Measurements from ENCODE around the gene LRRD1. TPM values are rescaled to one million over a fixed set of nuclear protein-coding genes. Genes with fewer than 3 reads are reported as not detected.
A peak's percentile ranks its signal among the peaks of the same experiment; 100 is the strongest.

The LRRD1 gene
- total and polyA plus RNA-seq, 2 of the 13 experiments (the other 11 are each of a cell fraction or from before 2014, with no cell fraction given), result 0.03 TPM; not detected in 1

DNA sequence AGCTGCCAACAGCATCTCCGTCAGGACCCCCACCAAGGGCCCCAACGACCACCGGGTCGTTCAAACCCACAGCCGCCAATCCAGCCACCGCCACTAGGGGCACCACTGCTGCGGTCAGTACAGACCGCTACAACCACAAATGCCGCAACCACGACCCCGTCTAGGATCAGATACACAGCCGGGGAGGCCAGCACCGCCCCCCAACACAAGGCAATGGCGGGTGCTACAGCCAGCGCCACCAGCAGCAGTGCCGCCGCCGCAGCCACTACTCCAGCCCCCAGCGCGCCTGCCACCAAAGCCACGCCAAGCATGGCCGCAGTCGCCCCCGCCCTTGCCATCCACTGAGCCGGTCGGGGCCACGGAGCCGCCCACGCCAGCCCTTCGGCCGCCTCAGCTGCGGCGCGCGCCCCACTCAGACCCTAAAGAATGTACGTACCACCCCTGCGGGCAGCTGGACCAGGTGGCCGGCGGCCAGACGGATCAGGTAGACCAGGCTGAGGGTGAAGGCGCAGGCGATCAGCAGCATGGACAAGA is 45.1 kb downstream of the LRRD1 start (continued):
- TF ChIP-seq, protein P1, sequence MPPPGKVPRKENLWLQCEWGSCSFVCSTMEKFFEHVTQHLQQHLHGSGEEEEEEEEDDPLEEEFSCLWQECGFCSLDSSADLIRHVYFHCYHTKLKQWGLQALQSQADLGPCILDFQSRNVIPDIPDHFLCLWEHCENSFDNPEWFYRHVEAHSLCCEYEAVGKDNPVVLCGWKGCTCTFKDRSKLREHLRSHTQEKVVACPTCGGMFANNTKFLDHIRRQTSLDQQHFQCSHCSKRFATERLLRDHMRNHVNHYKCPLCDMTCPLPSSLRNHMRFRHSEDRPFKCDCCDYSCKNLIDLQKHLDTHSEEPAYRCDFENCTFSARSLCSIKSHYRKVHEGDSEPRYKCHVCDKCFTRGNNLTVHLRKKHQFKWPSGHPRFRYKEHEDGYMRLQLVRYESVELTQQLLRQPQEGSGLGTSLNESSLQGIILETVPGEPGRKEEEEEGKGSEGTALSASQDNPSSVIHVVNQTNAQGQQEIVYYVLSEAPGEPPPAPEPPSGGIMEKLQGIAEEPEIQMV (CRISPR knock-in tag; IDR thresholded peaks at IDR 0.05; ENCODE audit: low read depth), result no peak
- TF ChIP-seq ZNF776 (CRISPR knock-in tag; IDR thresholded peaks at IDR 0.05) (peak; percentile 56; the same call in 1 of the 2 replicates), RBM22 (optimal IDR thresholded peaks at IDR 0.05; ENCODE audit: low read length) (no peak), ZNF761 (CRISPR knock-in tag; conservative IDR thresholded peaks at IDR 0.05) (no peak; the same call in 1 of the 2 replicates), ZNF101 (CRISPR knock-in tag; IDR thresholded peaks at IDR 0.05; ENCODE audit: borderline replicate concordance, low read depth) (no peak), ATF7 (IDR thresholded peaks at IDR 0.05) (no peak), ATF7 (CRISPR knock-in tag; IDR thresholded peaks at IDR 0.05) (no peak), ATF4 (CRISPR knock-in tag; IDR thresholded peaks at IDR 0.05) (peak in 1 of 2 experiments; percentile 19; a peak in 1 of 4 replicates), KIAA2018 (CRISPR knock-in tag; IDR thresholded peaks at IDR 0.05; ENCODE audit: borderline replicate concordance) (peak; percentile 34; the same call in 1 of the 2 replicates)
- TF ChIP-seq, protein P2, sequence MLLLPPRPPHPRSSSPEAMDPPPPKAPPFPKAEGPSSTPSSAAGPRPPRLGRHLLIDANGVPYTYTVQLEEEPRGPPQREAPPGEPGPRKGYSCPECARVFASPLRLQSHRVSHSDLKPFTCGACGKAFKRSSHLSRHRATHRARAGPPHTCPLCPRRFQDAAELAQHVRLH (CRISPR knock-in tag; IDR thresholded peaks at IDR 0.05; ENCODE audit: borderline replicate concordance, low read depth), result peak; percentile 39; the same call in 1 of the 2 replicates
- TF ChIP-seq, protein P3, sequence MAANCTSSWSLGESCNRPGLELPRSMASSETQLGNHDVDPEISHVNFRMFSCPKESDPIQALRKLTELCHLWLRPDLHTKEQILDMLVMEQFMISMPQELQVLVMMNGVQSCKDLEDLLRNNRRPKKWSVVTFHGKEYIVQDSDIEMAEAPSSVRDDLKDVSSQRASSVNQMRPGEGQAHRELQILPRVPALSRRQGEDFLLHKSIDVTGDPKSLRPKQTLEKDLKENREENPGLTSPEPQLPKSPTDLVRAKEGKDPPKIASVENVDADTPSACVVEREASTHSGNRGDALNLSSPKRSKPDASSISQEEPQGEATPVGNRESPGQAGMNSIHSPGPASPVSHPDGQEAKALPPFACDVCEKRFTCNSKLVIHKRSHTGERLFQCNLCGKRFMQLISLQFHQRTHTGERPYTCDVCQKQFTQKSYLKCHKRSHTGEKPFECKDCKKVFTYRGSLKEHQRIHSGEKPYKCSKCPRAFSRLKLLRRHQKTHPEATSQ (CRISPR knock-in tag; IDR thresholded peaks at IDR 0.05; ENCODE audit: borderline replicate concordance), result no peak
- TF ChIP-seq, protein P4, sequence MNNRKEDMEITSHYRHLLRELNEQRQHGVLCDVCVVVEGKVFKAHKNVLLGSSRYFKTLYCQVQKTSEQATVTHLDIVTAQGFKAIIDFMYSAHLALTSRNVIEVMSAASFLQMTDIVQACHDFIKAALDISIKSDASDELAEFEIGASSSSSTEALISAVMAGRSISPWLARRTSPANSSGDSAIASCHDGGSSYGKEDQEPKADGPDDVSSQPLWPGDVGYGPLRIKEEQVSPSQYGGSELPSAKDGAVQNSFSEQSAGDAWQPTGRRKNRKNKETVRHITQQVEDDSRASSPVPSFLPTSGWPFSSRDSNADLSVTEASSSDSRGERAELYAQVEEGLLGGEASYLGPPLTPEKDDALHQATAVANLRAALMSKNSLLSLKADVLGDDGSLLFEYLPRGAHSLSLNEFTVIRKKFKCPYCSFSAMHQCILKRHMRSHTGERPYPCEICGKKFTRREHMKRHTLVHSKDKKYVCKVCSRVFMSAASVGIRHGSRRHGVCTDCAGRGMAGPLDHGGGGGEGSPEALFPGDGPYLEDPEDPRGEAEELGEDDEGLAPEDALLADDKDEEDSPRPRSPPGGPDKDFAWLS (CRISPR knock-in tag; IDR thresholded peaks at IDR 0.05; ENCODE audit: borderline replicate concordance), result no peak

All from HepG2 (cell line).